Measurements from ENCODE around the gene NLRP8.
"Not testable (repeated sequence)": the region's sequence is repeated elsewhere in the genome, so short reads cannot be mapped to it uniquely, and the experiment has no call there.

NLRP8 gene

GRCh38 chr19:55980415-55980814 is 32.8 kb downstream of the NLRP8 start:
- no peak for DNase-seq (ENCODE audit: low read depth)

GRCh38 chr19:55985254-55985653 is 37.6 kb downstream of the NLRP8 start:
- no peak for DNase-seq (ENCODE audit: low read depth)

GRCh38 chr19:55986487-55986886 is 38.9 kb downstream of the NLRP8 start, which contains the start of gene NLRP5:
NLRP5 (plus strand) TSS chr19:55986775.
- DNase-seq (ENCODE audit: low read depth) = no peak

GRCh38 chr19:55990831-55991230 is 43.2 kb downstream of the NLRP8 start:
- DNase-seq (ENCODE audit: low read depth) = no peak

GRCh38 chr19:55993492-55993891 is 45.9 kb downstream of the NLRP8 start:
- DNase-seq (ENCODE audit: low read depth) = no peak

GRCh38 chr19:56014765-56015164 is 67.1 kb downstream of the NLRP8 start:
- DNase-seq (ENCODE audit: low read depth) = no peak

GRCh38 chr19:56015756-56016155 is 68.1 kb downstream of the NLRP8 start:
- DNase-seq (ENCODE audit: low read depth) = no peak

GRCh38 chr19:56019325-56019724 is 71.7 kb downstream of the NLRP8 start:
- not testable (repeated sequence) for DNase-seq (ENCODE audit: low read depth)

- DNase-seq (ENCODE audit: low read depth) = not testable (repeated sequence)
These were observed 72.8 kb downstream of the NLRP8 start for GRCh38 chr19:56020355-56020975.

GRCh38 chr19:56026769-56027168 is 79.1 kb downstream of the NLRP8 start:
- no peak for DNase-seq (ENCODE audit: low read depth)

Measured in T-helper 22 cell (primary cell).